IMR-90 (cell line): ENCODE data around the gene ADGRV1. TPM values are rescaled to one million over a fixed set of nuclear protein-coding genes. Genes with fewer than 3 reads are reported as not detected.

Experiments
- ATAC-seq: fragments of 200-7000 bp; cut with Tn5 transposase; 2 replicates; pipeline ENCODE4 v1.9.1; 2020; ENCODE audit warnings: low read depth, mild to moderate bottlenecking, moderate library complexity
- BruUV-seq: library from RNA; stranded (reverse); fragments of 400-500 nt; replicated peaks from 2 replicates; lab custom pipeline; 2021; lab: Mats Ljungman, UMichigan
- CTCF ChIA-PET: fragments of 300-600 bp; formaldehyde crosslinking; extraction: SDS; loops from one replicate; lab custom pipeline; 2021; ENCODE audit warnings: antibody characterized with exemption; lab: Yijun Ruan, JAX
- POLR2A ChIA-PET: fragments of 300-600 bp; sonication (Branson Sonifier 250); formaldehyde crosslinking; loops from one replicate; lab custom pipeline; 2022; ENCODE audit warnings: antibody characterized with exemption; ENCODE audit not compliant: unreplicated experiment; lab: Charles Lee
- DNase-seq: peaks from one replicate; pipeline ENCODE4 v3.0.0; 2013
- H2AFZ ChIP-seq: replicated peaks from 2 replicates; pipeline ENCODE3; 2013; ENCODE audit warnings: low read length, mild to moderate bottlenecking; ENCODE audit not compliant: poor library complexity
- H2AK5ac ChIP-seq: 2 replicates; pipeline ENCODE4 v1.6.1; 2013; ENCODE audit warnings: low read depth, low read length, inconsistent platforms
- H2AK9ac ChIP-seq: replicated peaks from 2 replicates; pipeline ENCODE3; 2013; ENCODE audit warnings: mild to moderate bottlenecking, low read depth, low read length, moderate library complexity; ENCODE audit not compliant: poor library complexity
- H2BK120ac ChIP-seq: 2 replicates; pipeline ENCODE4 v1.6.1; 2013; ENCODE audit warnings: low read depth, low read length, inconsistent platforms
- H2BK15ac ChIP-seq: 3 replicates; pipeline ENCODE4 v1.6.1; 2013; ENCODE audit warnings: low read depth, low read length, inconsistent platforms
- H2BK20ac ChIP-seq: 2 replicates; pipeline ENCODE4 v1.6.1; 2013; ENCODE audit warnings: low read depth, mild to moderate bottlenecking, inconsistent platforms, low read length, moderate library complexity
- H2BK5ac ChIP-seq: 2 replicates; pipeline ENCODE4 v1.6.1; 2013; ENCODE audit warnings: mild to moderate bottlenecking, low read depth, low read length, inconsistent platforms; ENCODE audit not compliant: poor library complexity, severe bottlenecking
- H3K14ac ChIP-seq: replicated peaks from 2 replicates; pipeline ENCODE4 v1.6.1; 2013; ENCODE audit warnings: low read depth, low read length, inconsistent platforms
- H3K18ac ChIP-seq: 2 replicates; pipeline ENCODE4 v1.6.1; 2013; ENCODE audit warnings: low read depth, low read length, control low read depth
- H3K23ac ChIP-seq: 2 replicates; pipeline ENCODE4 v1.6.1; 2013; ENCODE audit warnings: low read depth, low read length, inconsistent platforms
- H3K27ac ChIP-seq: 2 replicates; pipeline ENCODE4 v1.5.1; 2013; ENCODE audit warnings: mild to moderate bottlenecking, control low read depth, low read length; ENCODE audit not compliant: insufficient read depth
- H3K27me3 ChIP-seq: 2 replicates; pipeline ENCODE4 v1.6.1; 2013; ENCODE audit warnings: low read length; ENCODE audit not compliant: control insufficient read depth, insufficient read depth
- H3K36me3 ChIP-seq: 2 replicates; pipeline ENCODE4 v1.6.1; 2013; ENCODE audit warnings: low read length, mixed read lengths; ENCODE audit not compliant: control insufficient read depth, insufficient read depth
- H3K4ac ChIP-seq: 2 replicates; pipeline ENCODE4 v1.6.1; 2013; ENCODE audit warnings: low read depth, low read length, inconsistent platforms
- H3K4me1 ChIP-seq: 2 replicates; pipeline ENCODE4 v1.6.1; 2013; ENCODE audit warnings: low read length, mixed read lengths; ENCODE audit not compliant: control insufficient read depth, insufficient read depth
- H3K4me2 ChIP-seq: 2 replicates; pipeline ENCODE4 v1.6.1; 2013; ENCODE audit warnings: low read depth, mild to moderate bottlenecking, control low read depth, low read length, moderate library complexity
- H3K4me3 ChIP-seq: 2 replicates; pipeline ENCODE4 v1.5.1; 2013; ENCODE audit warnings: low read depth, mild to moderate bottlenecking, control low read depth, low read length, moderate library complexity; ENCODE audit not compliant: insufficient read depth
- H3K56ac ChIP-seq: 2 replicates; pipeline ENCODE4 v1.6.1; 2013; ENCODE audit warnings: low read length, inconsistent platforms; ENCODE audit not compliant: insufficient read depth; ENCODE audit errors: extremely low read depth
- H3K79me1 ChIP-seq, 2 experiments: 2 replicates each; pipeline ENCODE4 v1.6.1; 2013; ENCODE audit warnings: low read length in 2 of 2, inconsistent platforms in 1 of 2, low read depth in 1 of 2
- H3K9ac ChIP-seq: 2 replicates; pipeline ENCODE4 v1.6.1; 2013; ENCODE audit warnings: low read depth, low read length, control low read depth
- H3K9me1 ChIP-seq: 2 replicates; pipeline ENCODE4 v1.6.1; 2013; ENCODE audit warnings: low read length, inconsistent platforms; ENCODE audit not compliant: insufficient read depth
- H3K9me3 ChIP-seq: 2 replicates; pipeline ENCODE4 v1.6.1; 2013; ENCODE audit warnings: low read length; ENCODE audit not compliant: control insufficient read depth, insufficient read depth
- H4K20me1 ChIP-seq: 2 replicates; pipeline ENCODE4 v1.6.1; 2013; ENCODE audit warnings: low read length, inconsistent platforms; ENCODE audit not compliant: insufficient read depth
- H4K5ac ChIP-seq: 2 replicates; pipeline ENCODE4 v1.6.1; 2013; ENCODE audit warnings: mild to moderate bottlenecking, low read depth, low read length, control low read depth
- H4K8ac ChIP-seq, 2 experiments: 2 replicates each; pipeline ENCODE4 v1.6.1; 2013; ENCODE audit warnings: low read depth in 2 of 2, low read length in 2 of 2, control low read depth in 1 of 2, inconsistent platforms in 1 of 2
- H4K91ac ChIP-seq: 2 replicates; pipeline ENCODE4 v1.6.1; 2013; ENCODE audit warnings: low read depth, low read length, inconsistent platforms; ENCODE audit not compliant: insufficient read depth
- MAFK ChIP-seq: IDR thresholded peaks from 2 replicates; pipeline ENCODE4 v1.6.1; 2012; ENCODE audit warnings: low read depth, low read length, improper control_type of control experiment
- MAZ ChIP-seq: IDR thresholded peaks from 2 replicates; pipeline ENCODE4 v1.6.1; 2012; ENCODE audit warnings: low read depth, mild to moderate bottlenecking, low read length, improper control_type of control experiment, moderate library complexity, borderline replicate concordance
- MXI1 ChIP-seq: IDR thresholded peaks from 2 replicates; pipeline ENCODE4 v1.6.1; 2012; ENCODE audit warnings: low read depth, mild to moderate bottlenecking, low read length, moderate library complexity, borderline replicate concordance
- NFE2L2 ChIP-seq: fragments of 150-350 bp; IDR thresholded peaks from 2 replicates; pipeline ENCODE4 v1.6.1; 2016; ENCODE audit warnings: low read depth, mild to moderate bottlenecking, low read length
- POLR2A ChIP-seq: IDR thresholded peaks from 2 replicates; pipeline ENCODE4 v1.6.1; 2012; ENCODE audit warnings: mild to moderate bottlenecking, low read depth, low read length
- RFX5 ChIP-seq: IDR thresholded peaks from 2 replicates; pipeline ENCODE4 v1.8.0; 2012; ENCODE audit warnings: low read depth, mild to moderate bottlenecking, low read length, moderate library complexity
- WGBS, 2 experiments: methylation state at CpG; one replicate each; pipeline versions ENCODE4 v1.1.5 to v1.1.7; 2013; ENCODE audit warnings: missing lambda C conversion rate in 2 of 2; ENCODE audit not compliant: insufficient read length in 1 of 2; ENCODE audit errors: extremely low coverage in 2 of 2; 5-methylcytosine and 5-hydroxymethylcytosine counted together
- dilution Hi-C: fragments of 300-500 bp; cut with HindIII; formaldehyde crosslinking; loops from one replicate; pipeline ENCODE4 v1.14.3; 2018; ENCODE audit warnings: low sequenced_read_pairs; ENCODE audit not compliant: unreplicated experiment
- in situ Hi-C: fragments of 300-500 bp; cut with MboI; formaldehyde crosslinking; loops from 3 replicates; pipeline ENCODE4 v1.14.3; 2019; ENCODE audit warnings: low sequenced_read_pairs, inconsistent platforms, mixed read lengths
- intact Hi-C: fragments of 100-400 bp; cut with micrococcal nuclease; formaldehyde crosslinking; loops from 2 replicates; pipeline ENCODE4 v1.10.0; 2022
- polyA plus RNA-seq, 3 experiments: library from polyadenylated mRNA; depleted of rRNA; stranded (reverse); fragments of >200 nt; gene quantifications; 2 replicates each; pipeline ENCODE4 v1.2.3, GENCODE V29; 2012; ENCODE audit warnings: low replicate concordance in 1 of 3
- total RNA-seq: library from RNA; depleted of rRNA; stranded (reverse); fragments of >200 nt; gene quantifications from 2 replicates; pipeline ENCODE4 v1.2.3, GENCODE V29; 2012

The ADGRV1 gene
- total and polyA plus RNA-seq, 2 of the 4 experiments (the other 2 are of a cell fraction), result under 0.01 TPM; not detected in 1

GRCh38 chr5:90824436-90824835, 265.8 kb downstream of the ADGRV1 start:
- no CpG with 5 or more reads among the region's 3 CpGs for WGBS, 2 experiments
- intact Hi-C loops (no loop called here), in situ Hi-C loops (no loop called here), dilution Hi-C loops (no loop called here)
- no peaks in the 10 kb centered on the region for H4K20me1 ChIP-seq
- no peaks in the 10 kb centered on the region for H3K4me1 ChIP-seq
- H2BK20ac ChIP-seq, result no peak overlapping the region
- no peak overlapping the region for H4K91ac ChIP-seq
- H3K9ac ChIP-seq, result no peak overlapping the region
- no peak overlapping the region for H2BK5ac ChIP-seq
- CTCF ChIA-PET, result no interaction called here
- no TSS peak for BruUV-seq
- no peak overlapping the region for H2BK120ac ChIP-seq
- H3K23ac ChIP-seq, result no peak overlapping the region
- no peak overlapping the region for H3K18ac ChIP-seq
- ATAC-seq (no peak), DNase-seq (no peak)
- H3K27me3 ChIP-seq, result no peaks in the 10 kb centered on the region
- no peak overlapping the region for H2AK9ac ChIP-seq
- H3K14ac ChIP-seq, result no peak overlapping the region
- no peak overlapping the region for H4K8ac ChIP-seq
- no peak overlapping the region for H3K56ac ChIP-seq
- no peaks in the 10 kb centered on the region for H3K79me1 ChIP-seq
- POLR2A ChIA-PET, result no interaction called here
- H2AFZ ChIP-seq, result no peak overlapping the region
- no peak overlapping the region for H2AK5ac ChIP-seq
- H3K4me3 ChIP-seq, result no peak overlapping the region
- no peak overlapping the region for H3K27ac ChIP-seq
- H3K4me2 ChIP-seq, result no peak overlapping the region
- no peak for TF ChIP-seq POLR2A
- no peak for TF ChIP-seq MAFK
- no peak for TF ChIP-seq MXI1
- TF ChIP-seq MAZ, result no peak
- TF ChIP-seq NFE2L2, result no peak
- TF ChIP-seq RFX5, result no peak
- H3K4ac ChIP-seq, result no peak overlapping the region
- H2BK15ac ChIP-seq, result no peak overlapping the region
- no peaks in the 10 kb centered on the region for H3K36me3 ChIP-seq
- H3K9me1 ChIP-seq, result no peaks in the 10 kb centered on the region
- no peaks in the 10 kb centered on the region for H3K9me3 ChIP-seq
- no peak overlapping the region for H4K5ac ChIP-seq
